A549 (cell line): ENCODE results near the gene ZNF48.

Experiments
- EP300 ChIP-seq, 2 experiments: fragments of >200 bp; sonication (Bioruptor Twin); formaldehyde crosslinking; IDR thresholded peaks; 2 replicates in 1 of 2; 3 replicates in 1 of 2; pipeline ENCODE4 v1.6.1; 2016 to 2017
- MAFK ChIP-seq: fragments of 450-650 bp; IDR thresholded peaks from 2 replicates; pipeline ENCODE4 v1.6.1; 2014; ENCODE audit not compliant: partially characterized antibody
- POLR2A ChIP-seq: IDR thresholded peaks from 2 replicates; pipeline ENCODE4 v1.6.1; 2012; ENCODE audit warnings: mild to moderate bottlenecking, low read length
- POLR2AphosphoS2 ChIP-seq: conservative IDR thresholded peaks from 2 replicates; pipeline ENCODE4 v1.6.1; 2012; ENCODE audit warnings: low read length, improper control_type of control experiment, inconsistent platforms
- SMC3 ChIP-seq: fragments of >200 bp; sonication (Bioruptor Twin); formaldehyde crosslinking; IDR thresholded peaks from 3 replicates; pipeline ENCODE4 v1.6.1; 2018; ENCODE audit warnings: inconsistent platforms
- TF ChIP-seq, protein P1 (sequence below): fragments of >200 bp; sonication (Bioruptor Twin); formaldehyde crosslinking; IDR thresholded peaks from 3 replicates; pipeline ENCODE4 v1.5.1; 2016
- TF ChIP-seq, protein P2 (sequence below): fragments of 200-600 bp; sonication (generic); IDR thresholded peaks from 2 replicates; pipeline ENCODE4 v1.6.1; 2016; ENCODE audit warnings: antibody characterized with exemption, mild to moderate bottlenecking, moderate library complexity

DNA sequence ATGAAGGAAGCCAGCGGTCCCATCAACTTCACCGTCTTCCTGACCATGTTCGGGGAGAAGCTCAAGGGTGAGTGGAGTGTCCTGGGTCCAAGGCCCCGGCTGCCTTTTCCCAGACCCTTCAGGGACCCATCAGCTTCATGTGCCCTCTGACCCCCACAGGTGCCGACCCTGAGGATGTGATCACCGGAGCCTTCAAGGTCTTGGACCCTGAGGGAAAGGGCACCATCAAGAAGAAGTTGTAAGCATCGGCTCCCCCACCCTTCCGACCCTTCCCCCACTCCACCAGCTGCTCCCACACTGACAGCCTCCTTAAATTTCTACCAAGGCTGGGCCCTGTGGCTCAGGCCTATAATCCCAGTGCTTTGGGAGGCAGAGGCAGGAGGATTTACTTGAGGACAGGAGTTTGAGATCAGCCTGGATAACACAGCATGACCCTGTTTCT, 18.7 kb upstream of the ZNF48 start:
- TF ChIP-seq, protein P1, sequence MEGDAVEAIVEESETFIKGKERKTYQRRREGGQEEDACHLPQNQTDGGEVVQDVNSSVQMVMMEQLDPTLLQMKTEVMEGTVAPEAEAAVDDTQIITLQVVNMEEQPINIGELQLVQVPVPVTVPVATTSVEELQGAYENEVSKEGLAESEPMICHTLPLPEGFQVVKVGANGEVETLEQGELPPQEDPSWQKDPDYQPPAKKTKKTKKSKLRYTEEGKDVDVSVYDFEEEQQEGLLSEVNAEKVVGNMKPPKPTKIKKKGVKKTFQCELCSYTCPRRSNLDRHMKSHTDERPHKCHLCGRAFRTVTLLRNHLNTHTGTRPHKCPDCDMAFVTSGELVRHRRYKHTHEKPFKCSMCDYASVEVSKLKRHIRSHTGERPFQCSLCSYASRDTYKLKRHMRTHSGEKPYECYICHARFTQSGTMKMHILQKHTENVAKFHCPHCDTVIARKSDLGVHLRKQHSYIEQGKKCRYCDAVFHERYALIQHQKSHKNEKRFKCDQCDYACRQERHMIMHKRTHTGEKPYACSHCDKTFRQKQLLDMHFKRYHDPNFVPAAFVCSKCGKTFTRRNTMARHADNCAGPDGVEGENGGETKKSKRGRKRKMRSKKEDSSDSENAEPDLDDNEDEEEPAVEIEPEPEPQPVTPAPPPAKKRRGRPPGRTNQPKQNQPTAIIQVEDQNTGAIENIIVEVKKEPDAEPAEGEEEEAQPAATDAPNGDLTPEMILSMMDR, result no peak
- no peak for TF ChIP-seq POLR2AphosphoS2
- TF ChIP-seq, protein P2, sequence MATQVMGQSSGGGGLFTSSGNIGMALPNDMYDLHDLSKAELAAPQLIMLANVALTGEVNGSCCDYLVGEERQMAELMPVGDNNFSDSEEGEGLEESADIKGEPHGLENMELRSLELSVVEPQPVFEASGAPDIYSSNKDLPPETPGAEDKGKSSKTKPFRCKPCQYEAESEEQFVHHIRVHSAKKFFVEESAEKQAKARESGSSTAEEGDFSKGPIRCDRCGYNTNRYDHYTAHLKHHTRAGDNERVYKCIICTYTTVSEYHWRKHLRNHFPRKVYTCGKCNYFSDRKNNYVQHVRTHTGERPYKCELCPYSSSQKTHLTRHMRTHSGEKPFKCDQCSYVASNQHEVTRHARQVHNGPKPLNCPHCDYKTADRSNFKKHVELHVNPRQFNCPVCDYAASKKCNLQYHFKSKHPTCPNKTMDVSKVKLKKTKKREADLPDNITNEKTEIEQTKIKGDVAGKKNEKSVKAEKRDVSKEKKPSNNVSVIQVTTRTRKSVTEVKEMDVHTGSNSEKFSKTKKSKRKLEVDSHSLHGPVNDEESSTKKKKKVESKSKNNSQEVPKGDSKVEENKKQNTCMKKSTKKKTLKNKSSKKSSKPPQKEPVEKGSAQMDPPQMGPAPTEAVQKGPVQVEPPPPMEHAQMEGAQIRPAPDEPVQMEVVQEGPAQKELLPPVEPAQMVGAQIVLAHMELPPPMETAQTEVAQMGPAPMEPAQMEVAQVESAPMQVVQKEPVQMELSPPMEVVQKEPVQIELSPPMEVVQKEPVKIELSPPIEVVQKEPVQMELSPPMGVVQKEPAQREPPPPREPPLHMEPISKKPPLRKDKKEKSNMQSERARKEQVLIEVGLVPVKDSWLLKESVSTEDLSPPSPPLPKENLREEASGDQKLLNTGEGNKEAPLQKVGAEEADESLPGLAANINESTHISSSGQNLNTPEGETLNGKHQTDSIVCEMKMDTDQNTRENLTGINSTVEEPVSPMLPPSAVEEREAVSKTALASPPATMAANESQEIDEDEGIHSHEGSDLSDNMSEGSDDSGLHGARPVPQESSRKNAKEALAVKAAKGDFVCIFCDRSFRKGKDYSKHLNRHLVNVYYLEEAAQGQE, result no peak
- no peak for TF ChIP-seq POLR2A
- no peak for TF ChIP-seq SMC3
- no peak for TF ChIP-seq EP300 (IDR thresholded peaks at IDR 0.05)
- TF ChIP-seq MAFK, result no peak
